Activated CD8-positive, alpha-beta memory T cell treated with anti-CD3 and anti-CD28 coated beads, Interleukin-2, amount 50 U/mL, for 24 hours (primary cell): Measurements from ENCODE around the gene SYT10.
"Not testable (repeated sequence)": the region's sequence is repeated elsewhere in the genome, so short reads cannot be mapped to it uniquely, and the experiment has no call there.

ENCODE experiments used
- DNase-seq: peaks from one replicate; pipeline ENCODE4 v3.0.0-alpha.2; 2020; ENCODE audit errors: extremely low read depth

The SYT10 gene

GRCh38 chr12:33357181-33357580, 82.4 kb downstream of the SYT10 start:
- no peak for DNase-seq

GRCh38 chr12:33349791-33350190, 89.8 kb downstream of the SYT10 start:
- DNase-seq: no peak

GRCh38 chr12:33331961-33332398, 107.6 kb downstream of the SYT10 start:
- DNase-seq: not testable (repeated sequence)

- DNase-seq: no peak
Observed at GRCh38 chr12:33330940-33331339, 108.7 kb downstream of the SYT10 start.
